DMS79 (cell line): Measurements from ENCODE around the gene ZFP36L2.
A peak's percentile ranks its signal among the peaks of the same experiment; 100 is the strongest.

ENCODE experiments used
- DNase-seq: peaks from one replicate; lab custom pipeline; 2025; lab: John Stamatoyannopoulos, UW

The ZFP36L2 gene

DNA sequence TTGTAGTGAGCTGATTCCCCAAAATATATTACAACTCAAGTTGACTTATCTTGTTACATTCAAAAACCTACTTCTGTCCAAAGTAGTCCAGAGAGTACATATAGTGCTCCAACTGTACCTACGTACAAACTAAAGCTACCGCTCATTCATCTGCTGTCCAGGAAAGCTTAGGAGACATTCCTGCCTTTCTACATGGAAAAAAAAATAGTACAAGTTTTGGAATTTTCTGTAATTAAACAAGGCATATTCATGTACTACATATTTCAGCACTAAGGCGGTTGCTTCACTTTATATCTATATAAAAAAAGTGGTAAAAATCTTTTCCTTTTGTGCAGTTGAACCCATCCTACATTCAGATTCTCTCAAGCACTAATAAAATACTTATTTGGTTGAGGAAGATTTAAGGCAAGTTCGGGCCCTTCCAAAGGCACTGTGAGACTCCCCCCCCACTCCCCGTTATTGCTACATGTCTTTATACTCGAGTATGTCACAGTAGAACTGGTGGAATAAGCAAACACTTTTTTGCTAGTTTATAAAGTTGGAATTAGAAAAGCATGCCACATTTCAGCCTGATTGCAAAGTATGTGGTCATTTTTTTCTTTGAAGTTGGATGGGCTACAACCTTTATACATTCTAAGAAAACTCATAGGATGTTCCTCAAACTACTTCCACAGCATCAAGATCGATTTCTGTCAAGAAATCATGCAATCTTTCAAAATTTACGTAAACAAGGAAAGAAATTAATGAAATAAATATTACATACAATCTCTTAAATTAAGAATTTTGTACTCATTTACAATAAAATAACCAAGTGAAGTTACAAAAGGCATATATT, 3.7 kb downstream of the ZFP36L2 start:
- no peak for DNase-seq

DNA sequence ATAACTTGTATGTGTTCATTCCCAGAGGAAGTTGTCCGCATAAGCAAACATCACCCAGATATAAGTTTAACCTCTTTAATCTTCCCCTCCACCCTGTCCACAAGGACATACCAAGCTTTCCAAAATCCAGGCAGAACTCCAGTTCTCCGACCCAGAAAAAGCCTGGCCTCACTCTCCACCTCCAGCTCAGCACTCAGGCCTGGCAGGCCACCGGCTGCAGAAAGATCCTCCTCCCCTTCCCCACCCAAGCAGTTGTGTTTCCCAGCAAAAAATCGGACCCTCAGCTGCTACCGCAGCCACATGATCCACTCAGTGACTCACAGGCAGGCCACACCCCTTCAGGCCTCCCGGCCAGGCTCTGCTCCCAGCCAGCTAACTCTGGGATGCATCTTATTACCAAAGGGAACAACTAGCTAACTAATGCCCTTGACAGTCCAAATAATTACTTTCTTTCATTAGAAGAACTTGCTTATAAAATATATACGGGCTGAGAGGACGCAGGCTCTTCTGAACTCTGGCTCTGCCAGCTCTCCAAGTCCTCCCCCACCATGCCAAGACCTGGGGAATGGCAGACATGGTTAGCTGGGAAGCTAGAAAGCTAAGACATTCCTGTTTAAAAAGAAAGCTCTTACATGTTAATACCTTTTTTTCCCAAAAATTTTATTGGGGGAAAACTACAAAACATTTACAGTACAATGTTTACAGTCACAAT, 4.5 kb downstream of the ZFP36L2 start:
- DNase-seq = no peak

DNA sequence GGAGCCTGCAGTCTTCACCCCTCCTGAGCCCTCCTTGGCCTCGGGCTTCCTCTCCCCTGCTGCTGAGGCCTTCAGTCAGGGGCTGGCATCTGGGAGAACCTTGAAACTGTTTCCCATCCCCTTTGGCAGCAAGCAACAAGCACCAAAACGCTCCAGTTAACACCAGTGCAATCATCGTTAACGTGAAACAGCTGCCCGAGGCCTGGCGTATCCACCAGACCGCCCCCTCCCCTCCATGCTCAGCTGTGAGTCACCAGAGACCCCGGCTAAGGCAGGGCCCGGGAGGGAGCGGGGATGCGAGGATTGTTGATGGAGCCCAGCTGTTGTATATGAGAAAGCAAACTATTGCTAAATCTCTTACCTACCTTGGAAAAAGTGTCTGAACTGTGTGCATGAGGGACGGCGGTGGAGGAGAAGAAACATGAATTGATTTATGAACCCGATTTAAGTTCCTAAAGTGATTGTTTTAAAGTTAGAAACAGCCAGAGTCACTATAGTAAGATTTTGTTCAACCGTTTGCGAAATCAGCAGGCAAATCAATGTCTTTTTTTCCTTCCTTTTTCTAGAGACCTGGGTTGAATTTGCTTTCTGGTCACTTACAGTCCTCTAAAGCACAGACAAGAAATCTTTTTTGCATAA, 5.2 kb downstream of the ZFP36L2 start:
- no peak for DNase-seq

DNA sequence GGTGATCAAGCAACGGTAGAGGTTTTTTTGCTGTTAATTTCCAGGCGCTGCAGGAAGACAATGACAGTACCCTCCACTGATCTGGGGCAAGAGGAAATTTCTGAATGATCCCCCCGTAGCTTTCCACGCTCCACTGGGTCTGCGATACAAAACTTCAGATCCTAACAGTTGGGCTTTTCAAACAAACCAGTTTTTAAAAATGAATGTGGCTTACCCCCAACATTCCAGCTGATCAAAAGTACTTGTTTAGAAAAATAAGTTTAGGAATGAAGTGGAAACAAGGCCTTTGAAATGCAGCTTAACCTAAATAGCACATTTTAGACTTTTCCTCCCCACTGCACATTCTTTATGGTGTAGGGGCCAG, 5.7 kb downstream of the ZFP36L2 start:
- no peak for DNase-seq

DNA sequence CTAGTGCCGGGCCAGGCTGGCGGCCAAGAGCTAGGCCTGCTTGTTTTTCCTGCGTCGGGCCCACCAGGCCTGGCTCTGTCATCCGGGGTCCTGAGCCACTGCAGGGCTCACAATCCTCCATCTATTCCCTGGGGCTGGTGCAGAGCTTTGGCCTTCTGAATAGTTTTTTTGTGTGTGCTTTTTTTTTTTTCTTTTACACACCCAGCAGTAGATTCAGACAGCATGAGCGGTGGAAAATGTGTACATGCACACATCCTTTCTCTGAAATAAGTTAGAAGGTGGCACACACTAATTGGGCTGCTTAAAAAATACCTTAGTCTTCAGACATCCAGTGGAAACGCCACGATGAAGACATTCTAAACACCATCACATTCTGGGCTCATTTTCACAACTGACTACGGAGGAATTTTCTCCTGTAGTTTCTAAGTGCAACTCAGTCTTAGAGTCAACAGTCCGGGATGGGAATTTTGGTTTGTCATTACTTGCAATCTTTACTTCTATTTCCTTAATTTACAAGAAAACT, 6.1 kb downstream of the ZFP36L2 start:
- no peak for DNase-seq

DNA sequence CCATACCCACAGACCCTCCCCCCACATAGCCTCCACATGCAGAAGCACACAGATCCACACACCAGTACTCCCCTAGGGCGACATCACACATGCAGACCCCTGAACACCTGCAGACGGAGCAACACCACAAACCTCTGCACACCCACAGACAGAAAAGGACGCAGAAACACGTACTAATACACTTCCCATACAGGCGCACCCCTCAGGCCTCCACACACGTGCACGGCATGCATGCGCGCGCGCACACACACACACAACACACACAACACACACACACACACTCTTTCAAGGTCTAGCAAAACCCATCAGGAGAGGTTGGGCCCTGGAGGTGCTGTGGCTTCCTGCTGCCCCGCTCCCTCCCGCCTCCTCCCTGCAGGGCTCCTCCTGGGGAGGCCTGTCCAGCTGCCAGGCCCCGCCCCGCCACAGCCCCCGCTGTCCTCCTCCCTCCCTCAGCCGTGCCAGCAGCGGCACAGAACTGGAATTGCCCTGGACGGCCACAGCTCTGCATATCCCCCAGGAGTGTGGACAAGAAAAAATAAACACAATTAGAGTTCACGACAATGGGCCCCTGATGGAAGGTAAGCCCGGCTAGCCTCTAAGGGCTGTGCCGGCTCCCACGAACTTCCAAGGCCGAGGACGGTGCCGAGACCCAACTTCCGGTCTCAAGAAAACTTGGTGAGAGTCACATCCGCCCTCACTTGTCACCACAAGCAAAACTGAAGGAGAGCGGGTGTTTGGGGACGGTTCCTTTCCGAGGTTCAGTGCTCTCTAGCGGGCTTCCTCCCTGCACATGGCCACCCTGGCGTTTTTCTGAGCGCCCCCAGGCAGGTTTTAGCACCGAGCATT, 6.8 kb downstream of the ZFP36L2 start:
- peak; percentile 65 for DNase-seq

DNA sequence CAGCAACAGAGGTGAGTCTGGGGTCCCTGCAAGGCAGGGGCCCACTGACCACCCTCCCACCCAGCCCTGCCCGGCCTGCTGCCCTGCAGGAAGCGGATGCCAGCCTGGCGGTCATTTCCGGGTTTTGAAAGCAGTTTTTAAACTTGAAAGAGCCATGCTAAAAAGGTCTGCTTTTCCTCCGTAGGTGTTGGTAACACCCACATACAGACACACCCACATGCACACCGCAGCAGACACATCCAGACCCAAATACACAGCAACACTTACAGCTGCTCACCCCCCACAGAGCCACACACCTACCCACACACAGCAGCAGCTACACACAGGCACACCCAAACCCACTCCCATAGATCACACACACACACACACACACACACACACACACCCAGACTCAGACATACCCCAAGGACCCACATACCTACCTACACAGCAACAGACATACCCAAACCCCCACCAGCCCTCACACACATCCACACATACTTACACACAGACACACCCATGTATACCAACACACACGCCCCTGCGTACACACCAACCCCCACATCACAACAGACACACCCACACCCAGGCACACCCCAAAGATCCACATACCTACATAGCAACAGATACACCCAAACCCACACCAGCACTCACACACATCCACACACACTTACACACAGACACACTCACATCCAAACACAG, 7.6 kb downstream of the ZFP36L2 start:
- DNase-seq = no peak

DNA sequence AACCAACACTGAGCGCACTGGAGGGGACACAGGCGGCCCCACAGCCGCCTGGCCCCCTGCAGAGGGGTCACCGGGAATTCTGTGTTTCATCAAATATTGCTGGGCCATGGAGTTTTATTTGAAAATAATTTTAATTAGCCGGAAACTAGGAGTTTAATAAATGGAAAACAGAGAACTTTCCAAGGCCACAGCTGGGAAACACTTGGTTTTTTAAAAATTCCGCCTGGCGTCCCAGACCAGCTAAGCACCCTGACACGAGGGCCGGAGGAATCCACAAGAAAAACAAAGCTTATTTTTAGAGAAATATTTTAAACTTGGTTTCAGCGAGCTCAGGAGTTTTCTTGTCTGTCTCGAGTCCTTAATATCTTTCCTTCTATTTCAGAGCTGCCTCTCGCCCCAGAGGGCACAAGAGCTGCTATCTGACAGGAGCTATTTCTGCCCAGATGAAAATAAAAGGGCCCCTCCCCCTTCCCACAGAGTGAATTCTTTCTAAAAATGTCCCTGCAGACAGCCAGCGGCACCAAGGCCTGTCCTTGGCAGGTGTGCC, 8.2 kb downstream of the ZFP36L2 start:
- no peak for DNase-seq

DNA sequence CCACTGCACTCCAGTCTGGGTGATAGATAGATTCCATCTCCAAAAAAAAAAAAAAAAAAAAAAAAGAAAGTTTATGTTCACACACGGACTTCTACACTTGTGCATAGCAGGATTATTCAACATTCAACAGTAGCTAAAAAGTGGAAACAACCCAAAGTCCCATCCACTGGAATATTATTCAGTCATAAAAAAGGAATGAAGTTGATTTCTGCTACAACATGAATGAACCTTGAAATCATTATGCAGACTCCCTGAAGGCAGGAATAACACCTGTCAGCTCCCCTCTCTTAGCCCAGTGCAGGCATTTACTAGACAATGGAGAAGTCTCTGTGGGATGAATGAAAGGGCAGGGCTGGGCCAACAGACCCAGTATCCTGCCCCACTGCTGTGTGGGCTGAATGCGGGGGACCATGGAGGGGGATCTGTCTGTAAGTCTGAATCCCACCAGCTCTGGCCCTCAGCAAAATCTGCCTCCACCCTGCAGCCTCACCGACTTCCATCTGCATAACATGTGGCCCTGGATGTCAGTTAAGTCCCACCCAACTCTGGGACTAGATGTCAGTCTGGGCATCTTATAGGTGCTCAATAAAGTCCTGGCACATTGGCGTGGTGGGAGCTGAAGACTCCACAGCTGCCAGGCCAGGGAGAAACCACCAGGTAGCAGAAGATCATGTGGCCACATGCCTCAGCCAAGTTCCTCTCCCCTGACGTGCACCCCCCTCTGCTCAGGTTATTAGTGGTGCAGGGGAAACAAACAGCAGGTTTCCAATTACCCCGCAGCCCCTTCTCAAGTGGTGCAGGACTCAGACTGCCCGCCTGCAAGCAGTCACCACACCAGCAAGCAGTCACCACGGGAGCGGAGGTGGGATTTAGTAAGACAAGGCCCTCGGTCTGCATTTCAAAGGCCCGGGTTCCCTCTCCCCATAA, 8.9 kb downstream of the ZFP36L2 start:
- peak; percentile 19 for DNase-seq

DNA sequence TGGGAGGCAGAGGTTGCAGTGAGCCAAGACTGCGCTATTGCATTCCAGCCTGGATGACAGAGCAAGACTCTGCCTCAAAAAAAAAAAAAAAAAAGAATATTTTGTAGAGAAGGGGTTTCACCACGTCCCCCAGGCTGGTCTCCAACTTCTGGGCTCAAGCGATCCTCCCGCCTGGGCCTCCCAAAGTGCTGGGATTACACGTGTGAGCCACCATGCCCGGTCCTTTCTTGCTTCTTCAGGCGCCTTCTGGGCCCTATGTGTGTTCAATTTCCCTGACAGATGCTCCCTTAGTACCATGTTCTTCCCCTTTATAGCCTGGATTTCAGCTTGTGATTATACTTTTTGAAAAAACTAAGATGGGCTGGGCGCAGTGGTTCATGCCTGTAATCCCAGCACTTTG, 9.8 kb downstream of the ZFP36L2 start:
- no peak for DNase-seq

DNA sequence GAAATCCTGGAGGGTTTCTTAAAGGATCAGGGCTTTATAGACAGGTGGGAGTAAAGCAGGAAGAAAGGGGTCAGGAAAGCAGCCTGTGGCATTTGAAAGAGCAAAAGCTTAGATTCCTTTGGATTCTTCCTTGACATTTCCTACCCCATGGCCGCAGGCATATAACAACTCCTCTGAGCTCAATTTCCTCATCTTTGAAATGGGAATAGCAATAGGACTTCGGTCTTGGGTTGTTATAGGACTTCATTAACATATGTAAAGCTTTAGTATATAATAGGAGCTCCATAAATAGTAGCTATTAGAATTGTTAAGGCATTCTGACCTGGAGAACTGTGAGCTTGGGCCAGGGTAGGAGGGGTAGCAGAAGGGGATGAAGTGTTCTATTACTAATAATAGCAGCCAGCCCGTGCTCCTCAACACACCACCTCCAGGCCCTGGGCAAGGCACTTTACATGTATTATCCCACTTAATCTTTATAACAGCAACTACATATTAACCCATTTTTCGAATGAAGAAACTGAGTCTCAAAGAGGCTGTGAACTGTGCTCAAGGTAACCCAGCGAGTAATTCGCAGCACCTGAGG, 10.6 kb downstream of the ZFP36L2 start:
- no peak for DNase-seq

DNA sequence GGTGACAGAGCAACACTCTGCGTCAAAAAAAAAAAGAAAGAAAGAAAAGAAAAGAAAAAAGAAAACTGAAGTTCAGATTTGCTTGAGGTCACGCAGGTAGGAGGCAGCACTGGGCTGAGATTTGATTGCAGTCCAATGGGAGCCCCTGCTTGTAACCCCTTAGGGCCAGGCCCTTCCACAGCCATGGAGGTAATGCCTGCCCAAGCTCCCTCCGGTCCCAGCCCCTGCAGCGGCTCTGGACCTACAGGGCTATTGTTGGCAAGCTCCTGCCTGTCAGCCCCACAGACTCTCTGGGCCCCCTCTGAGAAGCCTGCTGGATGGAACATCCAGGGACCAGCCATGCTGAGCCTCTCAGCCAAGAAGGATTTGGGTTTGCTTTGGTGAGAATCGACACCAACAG, 12.2 kb downstream of the ZFP36L2 start:
- DNase-seq = no peak

DNA sequence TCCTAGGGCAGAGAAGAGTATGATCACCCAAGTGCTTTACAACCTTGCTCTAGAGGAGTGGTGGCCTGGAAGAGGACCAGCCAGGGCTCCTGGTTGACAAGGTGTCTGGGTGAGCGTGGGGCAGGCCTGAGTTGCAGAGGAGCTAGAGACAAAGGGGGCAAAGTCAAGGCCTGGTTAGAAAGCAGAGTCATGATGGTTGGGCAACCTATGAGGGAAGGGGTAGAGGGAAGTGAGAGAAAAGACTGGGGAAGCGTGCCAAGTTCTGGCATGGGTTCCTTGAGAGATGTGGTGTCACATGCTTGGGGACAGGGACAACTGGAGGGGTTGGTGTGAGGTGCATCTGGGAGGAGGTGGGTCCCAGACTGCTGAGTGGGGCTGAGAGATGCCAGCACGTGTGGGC, 13.5 kb downstream of the ZFP36L2 start:
- DNase-seq = no peak

DNA sequence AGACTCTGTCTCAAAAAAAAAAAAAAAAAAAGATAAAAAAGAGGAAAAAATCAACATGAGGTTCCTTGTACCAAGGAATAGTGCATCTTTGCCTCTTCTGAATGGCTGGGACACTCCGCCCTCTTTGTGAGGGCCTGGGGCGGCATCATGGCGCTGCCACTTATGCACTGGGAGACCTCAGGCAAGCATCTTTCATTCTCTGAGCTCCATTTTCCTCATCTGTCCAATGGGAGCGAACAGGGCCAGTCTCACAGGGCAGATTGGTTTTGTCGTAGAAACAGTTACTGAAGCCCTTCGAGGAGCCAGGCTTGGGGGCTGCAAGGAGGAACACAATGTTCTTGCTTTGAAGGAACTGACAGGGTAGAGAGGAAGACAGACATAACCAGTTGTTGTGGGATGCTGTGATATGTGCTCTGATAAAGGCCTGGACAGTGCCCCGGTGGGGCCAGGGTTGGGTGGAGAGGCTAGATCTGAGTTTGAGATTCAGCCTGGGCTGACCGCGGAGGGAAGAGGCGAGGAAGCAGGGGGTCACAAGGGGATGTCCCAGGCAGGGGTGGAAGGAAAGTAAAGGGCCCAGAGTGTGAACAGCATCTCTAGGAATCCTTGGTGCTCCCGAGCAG, 14.1 kb downstream of the ZFP36L2 start:
- DNase-seq = no peak

DNA sequence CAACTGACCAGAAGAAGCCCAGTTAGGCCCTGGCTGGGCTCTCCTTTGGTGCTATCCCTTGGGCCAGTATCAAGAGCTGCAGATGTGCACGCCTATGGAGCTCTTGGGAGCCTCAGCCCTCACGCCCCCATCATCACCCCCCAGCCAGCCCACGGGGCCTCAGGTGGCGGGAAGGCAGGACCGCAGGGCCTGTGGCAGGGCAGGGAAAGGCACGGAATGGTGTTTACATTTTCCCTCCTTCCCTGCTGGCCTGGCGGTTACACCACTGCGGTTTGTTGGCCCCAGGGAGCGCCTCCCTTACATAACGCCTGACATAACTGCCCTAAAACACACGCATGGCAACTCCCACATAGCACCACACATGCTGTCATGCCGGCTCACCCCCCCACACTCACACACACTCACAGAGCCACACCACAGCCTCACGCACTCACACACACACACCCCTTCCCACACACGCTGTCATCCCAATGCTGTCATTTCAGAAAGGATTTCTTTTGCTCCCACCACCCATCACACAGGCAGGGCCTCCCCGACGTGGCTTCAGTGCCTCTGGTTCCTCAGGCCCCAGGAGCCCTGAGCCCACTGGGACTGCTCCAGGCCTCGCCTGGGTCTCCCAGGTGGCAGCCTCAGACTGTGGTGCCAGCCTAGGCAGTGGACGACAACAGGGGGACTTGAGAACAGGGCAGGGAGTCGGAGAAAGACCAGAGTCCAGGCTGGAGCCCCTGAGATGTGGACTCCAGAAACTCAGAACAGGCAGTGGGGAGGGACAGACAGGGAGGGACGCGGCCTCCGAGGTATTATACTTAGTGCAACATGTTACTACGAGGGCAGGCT, 15.7 kb downstream of the ZFP36L2 start:
- DNase-seq = no peak

DNA sequence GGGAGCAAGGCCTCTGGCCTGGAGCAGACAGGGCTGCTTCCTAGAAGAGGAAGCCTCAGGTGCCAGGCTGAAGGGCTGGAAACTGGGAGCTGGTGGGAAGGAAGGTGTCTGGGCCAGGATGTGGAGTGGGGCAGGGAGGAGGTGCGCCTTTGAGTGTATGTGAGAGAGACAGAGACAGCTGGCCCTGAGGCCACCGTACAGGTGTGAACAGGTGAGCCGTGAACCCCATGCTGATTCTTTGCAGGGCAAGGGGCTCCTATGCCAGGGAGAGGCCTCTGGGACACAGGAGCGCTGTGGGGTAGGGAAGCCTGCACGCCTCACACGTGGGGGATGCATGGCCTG, 16.3 kb downstream of the ZFP36L2 start:
- no peak for DNase-seq

DNA sequence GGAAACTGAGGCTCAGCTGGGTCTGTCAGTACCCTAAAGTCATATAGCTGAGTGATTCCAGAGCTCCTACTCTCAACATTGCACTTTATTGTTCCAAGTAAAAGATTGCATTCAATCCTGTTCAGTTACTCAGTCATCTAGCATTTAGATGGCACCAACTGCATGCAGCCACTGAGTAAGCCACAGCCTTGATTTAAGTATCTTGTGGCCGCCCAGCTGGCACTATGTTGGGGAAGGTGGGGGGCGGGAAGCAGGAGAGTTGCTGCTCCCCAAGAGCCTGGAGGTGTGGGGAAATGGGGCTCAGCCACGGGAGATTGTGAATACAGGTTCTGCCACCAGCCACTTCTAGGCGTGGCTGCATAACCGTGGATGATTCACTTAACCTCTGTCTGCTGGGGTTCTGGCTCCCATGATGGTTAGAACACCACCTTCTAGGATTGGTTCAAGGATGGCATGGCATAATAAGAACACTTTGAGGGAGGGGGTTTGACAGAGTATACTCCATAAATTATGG, 17.1 kb downstream of the ZFP36L2 start:
- no peak for DNase-seq
